ENCODE data around the gene HDAC9. TPM values are rescaled to one million over a fixed set of nuclear protein-coding genes. Genes with fewer than 3 reads are reported as not detected.

HDAC9 gene
- total RNA-seq, 1 donor from 2014 or later, result 32.4 TPM

DNA sequence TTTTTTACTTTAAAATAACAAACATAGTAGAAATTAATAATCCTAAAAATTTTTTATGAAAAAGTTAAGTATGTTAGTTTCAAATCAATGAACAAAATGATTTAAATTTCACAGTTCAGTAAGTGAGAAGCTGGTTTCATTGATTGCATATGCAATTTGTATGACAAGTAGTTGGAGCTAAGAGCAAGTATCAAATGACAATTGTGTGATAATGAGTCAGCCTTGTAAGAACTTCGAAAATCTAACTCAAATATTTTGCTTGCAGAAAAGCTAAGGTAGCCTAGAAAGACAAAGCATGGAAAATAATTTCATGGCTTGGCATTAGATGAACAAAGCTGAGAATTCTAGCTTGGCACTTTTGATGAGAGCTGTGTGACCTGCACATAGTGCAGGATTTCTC, 111.5 kb downstream of the HDAC9 start:
- Histone ChIP-seq H3K36me3 (peaks cover 0 to 10% of the 10 kb centered on the region in 2 donors), H3K4me1 (no peaks in the 10 kb centered on the region), H3K27me3 (no peaks in the 10 kb centered on the region), H3K9me3 (peaks cover 16% of the 10 kb centered on the region), H3K27ac (no peak overlapping the region), H3K4me3 (no peak overlapping the region)
- TF ChIP-seq POLR2AphosphoS5 (IDR thresholded peaks at IDR 0.05; ENCODE audit: insufficient read depth in 1 of 2, low read depth in 1 of 2) (no peak), CTCF (IDR thresholded peaks at IDR 0.05) (no peak), POLR2A (IDR thresholded peaks at IDR 0.05) (no peak)
- intact Hi-C loops (cut with DNase I), result no loop called here
- no peak for DNase-seq (ENCODE audit: extremely low spot score in 2 of 2)

DNA sequence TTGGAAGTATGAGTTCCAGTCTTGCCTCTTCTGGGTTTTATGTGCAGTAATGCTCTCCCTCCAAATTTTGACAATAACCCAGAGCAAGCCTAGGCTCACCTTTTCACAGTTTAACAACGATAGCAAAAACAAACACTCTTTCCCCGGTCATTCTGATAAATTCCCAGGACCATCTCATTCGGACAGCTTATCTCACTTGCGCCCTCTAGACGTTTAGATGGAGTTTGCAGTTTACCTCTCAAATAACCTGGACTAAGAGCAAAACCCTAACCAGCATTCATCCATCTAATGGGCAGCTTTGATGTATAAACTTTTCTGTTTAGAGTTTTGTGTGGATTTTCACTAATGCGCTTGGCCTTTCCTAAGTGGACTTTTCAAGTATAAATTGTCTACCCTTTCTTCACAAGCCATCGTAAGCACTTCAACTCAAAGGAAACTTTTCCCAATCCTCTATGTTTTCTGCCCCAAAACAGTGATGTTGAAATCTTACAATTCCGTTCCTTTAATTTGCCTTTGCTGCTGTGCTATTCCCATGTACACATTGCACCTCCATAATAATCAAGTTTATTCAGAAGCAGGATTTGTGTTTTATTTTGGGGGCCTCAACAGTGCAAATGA, 114.9 kb downstream of the HDAC9 start:
- H3K9me3 ChIP-seq, result peaks cover 6% of the 10 kb centered on the region
- peaks cover 0 to 7% of the 10 kb centered on the region in 2 donors for H3K36me3 ChIP-seq
- H3K27ac ChIP-seq, result no peak overlapping the region
- H3K4me3 ChIP-seq, result no peak overlapping the region
- no peaks in the 10 kb centered on the region for H3K27me3 ChIP-seq
- no peak for DNase-seq (ENCODE audit: extremely low spot score in 2 of 2)
- intact Hi-C loops (cut with DNase I), result no loop called here
- peak in 1 of 3 experiments; percentile 22 for TF ChIP-seq CTCF (IDR thresholded peaks at IDR 0.05)
- no peak for TF ChIP-seq POLR2AphosphoS5 (IDR thresholded peaks at IDR 0.05; ENCODE audit: insufficient read depth in 1 of 2, low read depth in 1 of 2)
- H3K4me1 ChIP-seq, result no peaks in the 10 kb centered on the region

- no peak overlapping the region for H3K27ac ChIP-seq
- no peak for TF ChIP-seq CTCF (IDR thresholded peaks at IDR 0.05)
- TF ChIP-seq POLR2AphosphoS5 (IDR thresholded peaks at IDR 0.05; ENCODE audit: insufficient read depth in 1 of 2, low read depth in 1 of 2), result no peak
- TF ChIP-seq POLR2A (IDR thresholded peaks at IDR 0.05), result no peak
- H3K4me3 ChIP-seq, result no peak overlapping the region
- no peaks in the 10 kb centered on the region for H3K27me3 ChIP-seq
- no peak for DNase-seq (ENCODE audit: extremely low spot score in 2 of 2)
- intact Hi-C loops (cut with DNase I), result no loop called here
- H3K36me3 ChIP-seq, result no peaks in the 10 kb centered on the region
- no peaks in the 10 kb centered on the region for H3K4me1 ChIP-seq
- H3K9me3 ChIP-seq, result no peaks in the 10 kb centered on the region
These were observed 119.3 kb downstream of the HDAC9 start for GRCh38 chr7:18614841-18615240.

DNA sequence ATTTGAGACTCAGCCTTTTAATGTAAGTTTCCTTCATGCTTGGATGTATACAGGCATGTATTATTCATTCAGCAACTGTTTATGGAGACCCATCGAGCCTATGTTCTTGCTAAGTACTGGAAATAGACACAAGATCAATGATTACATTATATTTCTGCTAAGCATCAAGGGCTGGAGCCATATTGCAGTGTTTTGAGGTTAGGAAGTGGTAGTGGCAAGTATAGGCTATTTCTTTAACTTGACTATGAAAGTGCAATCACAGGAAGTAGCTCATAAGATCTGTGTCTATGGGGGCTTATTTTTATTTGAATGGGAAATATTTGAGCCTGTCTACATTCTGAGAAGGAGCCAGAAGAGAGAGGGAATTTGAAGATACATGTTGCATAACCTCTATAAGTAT, 123.8 kb downstream of the HDAC9 start:
- no peaks in the 10 kb centered on the region for H3K36me3 ChIP-seq
- no peak for TF ChIP-seq POLR2A (IDR thresholded peaks at IDR 0.05)
- no peak for TF ChIP-seq POLR2AphosphoS5 (IDR thresholded peaks at IDR 0.05; ENCODE audit: insufficient read depth in 1 of 2, low read depth in 1 of 2)
- TF ChIP-seq CTCF (IDR thresholded peaks at IDR 0.05), result no peak
- no peak for DNase-seq (ENCODE audit: extremely low spot score in 2 of 2)
- H3K4me3 ChIP-seq, result no peak overlapping the region
- H3K9me3 ChIP-seq, result no peaks in the 10 kb centered on the region
- no peak overlapping the region for H3K27ac ChIP-seq
- no peaks in the 10 kb centered on the region for H3K27me3 ChIP-seq
- intact Hi-C loops (cut with DNase I), result no loop called here
- H3K4me1 ChIP-seq, result no peaks in the 10 kb centered on the region

DNA sequence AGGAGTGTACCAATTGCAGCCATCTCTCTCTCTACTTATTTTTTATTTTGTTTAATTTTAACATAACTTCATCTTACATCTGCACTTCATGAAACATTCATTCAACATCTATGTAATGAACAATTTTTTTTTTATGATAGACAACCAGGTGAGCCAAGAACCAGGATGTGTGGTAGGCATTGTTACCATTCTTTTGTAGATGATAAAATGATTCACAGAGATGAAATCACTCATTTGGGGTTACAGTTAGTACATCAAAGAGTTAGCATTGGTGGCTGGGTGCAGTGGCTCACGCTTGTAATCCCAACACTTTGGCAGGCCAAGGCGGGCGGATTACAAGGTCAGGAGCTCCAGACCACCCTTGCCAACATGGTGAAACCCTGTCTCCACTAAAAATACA, 127.8 kb downstream of the HDAC9 start:
- no peak for TF ChIP-seq POLR2AphosphoS5 (IDR thresholded peaks at IDR 0.05; ENCODE audit: insufficient read depth in 1 of 2, low read depth in 1 of 2)
- no peak for TF ChIP-seq POLR2A (IDR thresholded peaks at IDR 0.05)
- no peak for TF ChIP-seq CTCF (IDR thresholded peaks at IDR 0.05)
- Histone ChIP-seq H3K27ac (no peak overlapping the region), H3K27me3 (no peaks in the 10 kb centered on the region), H3K4me1 (no peaks in the 10 kb centered on the region), H3K4me3 (no peak overlapping the region), H3K9me3 (no peaks in the 10 kb centered on the region), H3K36me3 (no peaks in the 10 kb centered on the region)
- intact Hi-C loops (cut with DNase I), result no loop called here
- DNase-seq (ENCODE audit: extremely low spot score in 2 of 2), result no peak

Measured in vagina (tissue), 2 donors.